HG03432 (cell line): ENCODE results near the gene KIF3B.
A peak's percentile ranks its signal among the peaks of the same experiment; 100 is the strongest.
"Not testable (repeated sequence)": the region's sequence is repeated elsewhere in the genome, so short reads cannot be mapped to it uniquely, and the experiment has no call there.

ENCODE experiments used
- ATAC-seq: cut with Tn5 transposase; IDR thresholded peaks from one replicate; pipeline ENCODE4 v1.9.1; 2021; ENCODE audit warnings: mild to moderate bottlenecking, moderate library complexity; ENCODE audit not compliant: unreplicated experiment

The KIF3B gene

GRCh38 chr20:32326504-32326845, 49.0 kb downstream of the KIF3B start:
- ATAC-seq = no peak

GRCh38 chr20:32327087-32327681, 49.7 kb downstream of the KIF3B start:
- ATAC-seq = no peak

GRCh38 chr20:32329817-32330554, 52.5 kb downstream of the KIF3B start:
- ATAC-seq = no peak

- ATAC-seq = no peak
Measured at GRCh38 chr20:32330555-32330897, 53.1 kb downstream of the KIF3B start.

- peak; percentile 5 for ATAC-seq
Measured at GRCh38 chr20:32332614-32333013, 55.2 kb downstream of the KIF3B start.

GRCh38 chr20:32333181-32333987, 55.9 kb downstream of the KIF3B start:
- ATAC-seq = peak; percentile 63

GRCh38 chr20:32333988-32334885, 56.8 kb downstream of the KIF3B start:
- ATAC-seq = peak; percentile 40

GRCh38 chr20:32336918-32337347, 59.5 kb downstream of the KIF3B start:
- ATAC-seq = no peak

- no peak for ATAC-seq
Measured at GRCh38 chr20:32337937-32338661, 60.6 kb downstream of the KIF3B start.

- ATAC-seq = no peak
Measured at GRCh38 chr20:32338665-32339064, 61.2 kb downstream of the KIF3B start.

- no peak for ATAC-seq
Measured at GRCh38 chr20:32339116-32339515, 61.7 kb downstream of the KIF3B start.

- not testable (repeated sequence) for ATAC-seq
Measured at GRCh38 chr20:32341053-32341452, 63.6 kb downstream of the KIF3B start.

- no peak for ATAC-seq
Measured at GRCh38 chr20:32343439-32343838, 66.0 kb downstream of the KIF3B start.

- ATAC-seq = no peak
Measured at GRCh38 chr20:32344835-32345506, 67.5 kb downstream of the KIF3B start.

GRCh38 chr20:32348207-32348606, 70.8 kb downstream of the KIF3B start:
- no peak for ATAC-seq

- no peak for ATAC-seq
Measured at GRCh38 chr20:32350421-32350820, 73.0 kb downstream of the KIF3B start.

- ATAC-seq = no peak
Measured at GRCh38 chr20:32352121-32352720, 74.8 kb downstream of the KIF3B start.

GRCh38 chr20:32353848-32354496, 76.5 kb downstream of the KIF3B start:
- ATAC-seq = no peak
